Ovary (tissue), 3 donors: ENCODE measurements around the gene GNG12.

Experiments
- EP300 ChIP-seq: sonication (generic); formaldehyde crosslinking; IDR thresholded peaks from one replicate; pipeline ENCODE4 v1.6.1; 2017; ENCODE audit warnings: antibody characterized with exemption
- POLR2A ChIP-seq: fragments of 450-650 bp; IDR thresholded peaks from one replicate; pipeline ENCODE4 v1.6.1; 2017; ENCODE audit warnings: antibody characterized with exemption, mild to moderate bottlenecking, moderate library complexity
- TF ChIP-seq, protein P1 (sequence below), 3 donors: fragments of 450-650 bp in 2 of 3; fragments of 200-600 bp in 1 of 3; IDR thresholded peaks; one replicate each; pipeline versions ENCODE4 v1.5.1 to v1.8.0; 2016 to 2022; ENCODE audit warnings: antibody characterized with exemption in 3 of 3, mild to moderate bottlenecking in 1 of 3
- donor health status: DM: no; HTN: no; CAD: no.

GRCh38 chr1:67784545-67785186 lies 48.6 kb downstream of the GNG12 start:
- TF ChIP-seq, protein P1, sequence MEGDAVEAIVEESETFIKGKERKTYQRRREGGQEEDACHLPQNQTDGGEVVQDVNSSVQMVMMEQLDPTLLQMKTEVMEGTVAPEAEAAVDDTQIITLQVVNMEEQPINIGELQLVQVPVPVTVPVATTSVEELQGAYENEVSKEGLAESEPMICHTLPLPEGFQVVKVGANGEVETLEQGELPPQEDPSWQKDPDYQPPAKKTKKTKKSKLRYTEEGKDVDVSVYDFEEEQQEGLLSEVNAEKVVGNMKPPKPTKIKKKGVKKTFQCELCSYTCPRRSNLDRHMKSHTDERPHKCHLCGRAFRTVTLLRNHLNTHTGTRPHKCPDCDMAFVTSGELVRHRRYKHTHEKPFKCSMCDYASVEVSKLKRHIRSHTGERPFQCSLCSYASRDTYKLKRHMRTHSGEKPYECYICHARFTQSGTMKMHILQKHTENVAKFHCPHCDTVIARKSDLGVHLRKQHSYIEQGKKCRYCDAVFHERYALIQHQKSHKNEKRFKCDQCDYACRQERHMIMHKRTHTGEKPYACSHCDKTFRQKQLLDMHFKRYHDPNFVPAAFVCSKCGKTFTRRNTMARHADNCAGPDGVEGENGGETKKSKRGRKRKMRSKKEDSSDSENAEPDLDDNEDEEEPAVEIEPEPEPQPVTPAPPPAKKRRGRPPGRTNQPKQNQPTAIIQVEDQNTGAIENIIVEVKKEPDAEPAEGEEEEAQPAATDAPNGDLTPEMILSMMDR (IDR thresholded peaks at IDR 0.05), result no peak
- no peak for TF ChIP-seq POLR2A
- TF ChIP-seq EP300, result no peak
